Skin epidermis (tissue), 12 donors: ENCODE measurements around the gene PHF14.

Experiments
- H3K27ac ChIP-seq, 21 experiments: fragments of 200-600 bp; sonication (generic) in 11 of 21; one replicate each; pipeline ENCODE4 v1.5.0; 2020; ENCODE audit warnings: mild to moderate bottlenecking in 3 of 21, inconsistent platforms in 2 of 21, moderate library complexity in 2 of 21
- H3K4me3 ChIP-seq, 7 experiments: fragments of 200-600 bp; sonication (generic) in 2 of 7; one replicate each; pipeline ENCODE4 v1.5.0; 2020; ENCODE audit warnings: inconsistent platforms in 2 of 7, mild to moderate bottlenecking in 2 of 7, moderate library complexity in 1 of 7

PHF14 gene

GRCh38 chr7:11163220-11163619 is 189.5 kb downstream of the PHF14 start:
- no peak overlapping the region for H3K4me3 ChIP-seq
- no peak overlapping the region for H3K27ac ChIP-seq

DNA sequence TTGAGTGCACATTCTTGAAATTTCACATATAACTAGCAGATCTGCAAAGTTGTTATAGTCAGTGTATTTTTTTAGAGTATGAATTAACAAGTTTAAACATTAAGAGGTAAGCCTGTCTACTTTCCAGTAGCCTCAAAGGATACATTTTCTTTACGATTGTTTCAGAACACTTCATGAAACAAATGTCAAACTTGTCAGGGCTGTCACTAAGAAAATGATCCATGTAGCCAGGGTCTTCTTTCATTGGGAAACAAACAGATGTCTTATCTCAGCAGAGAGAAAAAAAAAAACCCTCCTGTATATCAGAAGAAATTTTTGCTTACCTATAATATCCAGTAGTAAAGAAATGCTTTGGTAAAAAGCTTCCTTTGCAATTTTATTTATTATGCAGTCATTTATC is 192.4 kb downstream of the PHF14 start:
- Histone ChIP-seq H3K4me3 (no peak overlapping the region), H3K27ac (no peak overlapping the region)

DNA sequence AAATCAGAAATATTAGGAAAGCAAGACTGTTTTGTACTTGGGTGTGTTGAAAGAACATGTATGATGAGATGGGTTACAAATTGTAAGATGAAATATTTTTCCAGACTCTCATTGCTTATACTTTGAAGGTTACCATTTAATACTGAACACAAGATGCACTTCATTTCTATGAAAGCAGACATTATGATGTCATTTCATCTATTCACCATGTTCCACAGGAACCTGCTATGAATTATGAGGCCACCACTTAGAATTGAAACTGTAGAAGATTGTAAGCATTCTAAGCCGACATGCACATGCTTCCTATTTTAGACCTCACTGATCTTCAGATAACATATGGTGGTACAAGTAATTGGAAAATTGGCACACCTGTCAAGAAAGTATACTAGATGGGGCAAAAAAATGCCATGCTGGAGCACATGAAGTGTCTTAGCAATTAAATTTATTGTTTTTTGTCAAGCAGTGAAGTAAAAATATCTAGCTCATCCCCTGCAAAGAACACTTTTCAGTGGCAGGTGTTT is 195.0 kb downstream of the PHF14 start:
- Histone ChIP-seq H3K27ac (no peak overlapping the region), H3K4me3 (no peak overlapping the region)

DNA sequence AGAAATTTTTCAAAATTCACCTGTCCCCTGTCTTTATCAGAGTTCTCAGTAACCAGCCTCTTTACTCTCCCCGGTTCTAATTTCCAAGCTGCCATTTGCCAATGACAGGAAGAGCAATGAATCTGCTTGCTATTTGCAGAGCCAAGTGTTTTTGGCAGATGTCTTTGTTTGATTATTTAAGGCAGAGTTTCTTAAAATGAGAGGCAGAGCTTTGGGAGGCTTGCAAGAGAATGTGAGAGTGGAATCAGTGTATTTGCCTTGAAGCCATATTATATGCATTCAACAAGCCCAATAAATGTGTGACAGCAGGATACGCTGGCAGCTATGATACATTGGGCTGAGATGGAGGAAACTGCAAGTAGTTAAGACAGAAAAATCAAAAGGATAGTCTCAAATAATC is 196.5 kb downstream of the PHF14 start:
- Histone ChIP-seq H3K4me3 (no peak overlapping the region), H3K27ac (no peak overlapping the region)

GRCh38 chr7:11170863-11171568 is 197.3 kb downstream of the PHF14 start:
- no peak overlapping the region for H3K27ac ChIP-seq
- no peak overlapping the region for H3K4me3 ChIP-seq

DNA sequence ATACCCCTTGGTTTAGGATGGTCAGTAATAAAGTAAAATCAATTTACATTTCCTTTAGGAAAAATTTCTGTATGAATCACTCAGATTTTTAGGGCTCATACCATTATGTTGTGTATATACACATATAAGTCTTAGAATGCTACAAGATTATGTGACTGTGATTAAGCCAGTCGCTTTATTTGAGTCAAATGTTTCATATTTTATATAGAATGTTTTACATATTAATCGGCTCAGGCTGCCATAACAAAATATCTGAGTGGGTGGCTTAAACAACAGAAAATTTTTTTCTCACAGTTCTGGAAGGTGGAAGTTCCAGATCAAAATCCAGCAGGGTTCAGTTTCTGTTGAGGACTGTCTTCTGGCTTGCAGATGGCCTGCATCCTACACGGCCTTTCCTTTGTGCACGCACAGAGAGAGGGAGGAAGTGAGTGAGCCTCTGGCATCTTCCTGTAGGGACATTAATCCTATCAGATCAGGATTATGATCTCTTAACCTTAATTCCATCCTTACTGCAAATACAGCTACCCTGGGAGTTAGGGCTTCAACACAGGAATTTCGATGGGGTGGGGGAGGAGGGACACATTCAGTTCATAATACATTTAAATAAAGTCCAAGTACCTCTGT is 198.0 kb downstream of the PHF14 start:
- no peak overlapping the region for H3K27ac ChIP-seq
- no peak overlapping the region for H3K4me3 ChIP-seq

GRCh38 chr7:11172835-11173234 is 199.2 kb downstream of the PHF14 start:
- no peak overlapping the region for H3K27ac ChIP-seq

GRCh38 chr7:11175371-11175770 is 201.7 kb downstream of the PHF14 start:
- H3K4me3 ChIP-seq = no peak overlapping the region
- H3K27ac ChIP-seq = no peak overlapping the region

More at GRCh38 chr7:11172835-11173234, 199.2 kb downstream of the PHF14 start:
- no peak overlapping the region for H3K4me3 ChIP-seq

DNA sequence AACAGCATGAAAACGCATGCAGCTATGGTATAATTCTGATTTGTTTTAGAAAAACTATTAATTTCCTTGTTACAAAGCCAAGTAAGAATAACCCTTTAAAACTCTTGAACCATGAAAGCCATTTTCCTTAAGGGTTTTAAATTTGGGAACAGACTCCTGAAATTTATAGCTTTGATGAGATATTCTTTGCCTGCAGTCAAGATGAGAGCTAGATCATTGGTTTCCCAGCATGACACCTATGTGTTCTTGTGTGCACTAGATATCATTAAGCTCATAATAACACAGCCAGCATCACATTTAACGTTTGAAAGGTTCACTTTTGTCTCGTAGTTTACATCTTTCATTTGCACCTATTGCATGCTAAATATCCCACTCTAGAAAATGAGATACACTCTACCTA is 202.2 kb downstream of the PHF14 start:
- H3K4me3 ChIP-seq = no peak overlapping the region
- H3K27ac ChIP-seq = no peak overlapping the region

GRCh38 chr7:11176985-11177555 is 203.4 kb downstream of the PHF14 start:
- Histone ChIP-seq H3K27ac (no peak overlapping the region), H3K4me3 (no peak overlapping the region)

GRCh38 chr7:11177793-11178192 is 204.1 kb downstream of the PHF14 start:
- H3K4me3 ChIP-seq = no peak overlapping the region
- H3K27ac ChIP-seq = no peak overlapping the region

GRCh38 chr7:11181590-11181989 is 207.9 kb downstream of the PHF14 start:
- Histone ChIP-seq H3K4me3 (no peak overlapping the region), H3K27ac (no peak overlapping the region)

DNA sequence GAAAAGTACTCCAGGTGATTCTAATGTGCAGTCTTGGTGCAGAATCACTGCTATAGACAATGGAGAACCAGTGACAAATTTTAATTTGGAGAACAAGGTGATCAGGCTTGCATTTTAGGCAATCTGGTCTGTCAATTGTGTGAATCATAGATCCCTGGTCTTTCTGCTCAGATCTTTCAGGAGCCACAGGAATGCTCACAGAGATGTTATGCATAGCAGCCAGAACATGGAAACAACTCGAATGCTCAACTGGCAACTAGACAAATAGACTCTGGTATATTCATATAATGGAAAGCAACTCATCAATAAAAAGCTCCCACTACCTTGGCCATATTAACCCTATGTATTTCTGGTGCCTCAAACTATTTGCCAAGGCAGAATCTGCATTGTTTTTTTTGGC is 209.1 kb downstream of the PHF14 start:
- H3K27ac ChIP-seq = no peak overlapping the region
- no peak overlapping the region for H3K4me3 ChIP-seq

DNA sequence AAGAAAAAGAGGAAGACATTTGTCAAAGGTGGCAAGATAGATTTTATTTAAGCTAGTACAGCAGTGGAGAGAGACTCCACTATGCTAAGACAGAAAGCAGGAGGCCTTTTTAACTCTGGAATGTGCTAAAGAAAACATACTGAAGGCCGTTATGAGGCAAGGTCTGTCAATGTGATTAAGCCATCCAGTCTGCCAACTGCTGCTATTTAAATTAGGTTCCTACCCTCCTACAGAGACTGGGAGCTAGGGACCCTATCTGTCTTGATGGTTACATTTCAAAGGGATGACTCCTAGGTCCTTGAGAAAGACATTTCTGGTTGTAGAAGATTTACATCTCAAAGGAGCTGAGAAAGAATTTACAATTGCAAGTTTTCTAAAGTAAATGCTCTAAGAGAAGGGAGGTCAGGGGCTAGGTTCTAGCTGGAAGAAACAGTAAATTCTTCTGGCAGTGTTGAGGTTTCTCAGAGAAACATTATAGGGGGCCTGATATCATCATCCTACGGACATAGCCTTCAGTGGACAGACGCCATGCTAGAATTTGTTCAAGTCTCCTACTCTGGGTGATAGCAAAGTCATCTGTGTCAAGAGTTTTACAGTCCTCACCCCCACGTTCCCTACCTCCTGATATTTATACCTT is 211.6 kb downstream of the PHF14 start:
- Histone ChIP-seq H3K4me3 (no peak overlapping the region), H3K27ac (no peak overlapping the region)

DNA sequence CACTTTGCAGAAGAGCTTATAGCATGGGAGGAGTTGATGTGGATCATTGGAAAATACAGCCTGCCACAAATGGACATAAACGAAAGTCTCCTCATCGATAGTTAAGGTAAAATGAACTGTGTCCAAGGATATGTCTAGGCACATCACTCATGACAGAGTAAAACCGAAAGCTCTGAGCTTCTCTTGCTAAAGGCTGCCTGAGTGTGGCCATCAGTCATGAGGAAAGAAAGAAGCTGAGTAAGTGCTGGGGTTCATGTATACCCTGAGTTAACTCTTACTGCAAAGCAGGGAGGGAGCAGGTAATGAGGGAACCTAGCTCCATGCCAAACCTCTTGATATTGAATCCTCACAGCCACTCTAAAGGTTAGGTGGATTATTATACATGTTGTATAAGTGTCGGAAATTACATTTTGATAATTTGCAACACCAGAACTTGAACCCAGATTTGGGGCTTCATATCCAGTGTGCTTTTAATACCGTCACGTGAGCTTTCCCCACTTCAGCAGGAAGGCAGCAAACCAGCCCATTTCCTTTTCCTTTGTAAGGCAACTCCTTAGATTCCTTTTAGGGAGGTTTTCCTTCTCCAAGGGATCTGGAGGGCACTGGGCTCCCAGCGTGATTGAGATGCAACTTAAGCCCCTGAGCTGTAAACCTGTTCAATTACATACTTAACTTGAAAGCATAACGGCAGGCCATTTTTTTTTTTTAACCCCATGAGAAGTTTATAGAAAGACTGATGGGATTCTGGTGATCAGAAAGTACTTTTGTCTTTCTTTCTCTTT is 215.0 kb downstream of the PHF14 start:
- no peak overlapping the region for H3K27ac ChIP-seq

DNA sequence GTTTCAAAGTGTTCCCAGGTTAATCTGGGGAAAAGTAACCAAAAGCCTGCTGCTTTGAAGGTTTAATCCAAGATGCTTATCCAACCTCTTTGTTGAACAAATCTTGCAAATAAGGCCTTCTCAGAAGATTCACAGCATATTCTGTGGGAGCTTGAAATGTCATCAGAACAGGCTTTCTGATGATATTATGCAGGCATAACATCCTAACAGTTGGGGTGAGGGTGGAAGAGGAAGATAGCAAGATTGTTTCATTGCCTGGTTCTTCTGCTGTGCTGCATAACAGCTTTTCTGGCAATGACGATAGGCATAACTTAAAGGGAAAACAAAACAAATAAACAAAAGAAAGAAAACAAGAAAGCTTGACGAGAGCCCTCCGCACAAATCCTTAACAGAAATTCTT is 217.4 kb downstream of the PHF14 start:
- no peak overlapping the region for H3K27ac ChIP-seq
- H3K4me3 ChIP-seq = no peak overlapping the region

More for the DNA sequence above, 215.0 kb downstream of the PHF14 start:
- no peak overlapping the region for H3K4me3 ChIP-seq

GRCh38 chr7:11191574-11192220 is 218.0 kb downstream of the PHF14 start:
- peak overlapping the region in 3 of 21 experiments; percentile 29 to 85 (median 69) for H3K27ac ChIP-seq
- no peak overlapping the region for H3K4me3 ChIP-seq

GRCh38 chr7:11192506-11192905 is 218.8 kb downstream of the PHF14 start:
- peak overlapping the region in 6 of 7 experiments; percentile 7 to 37 (median 14) for H3K4me3 ChIP-seq
- peak overlapping the region in 14 of 21 experiments; percentile 25 to 85 (median 54) for H3K27ac ChIP-seq
